T-helper 2 cell (primary cell): ENCODE measurements around the gene MIOS.
"Not testable (repeated sequence)": the region's sequence is repeated elsewhere in the genome, so short reads cannot be mapped to it uniquely, and the experiment has no call there.

ENCODE experiments used
- DNase-seq, 5 experiments: peaks; one replicate each; pipeline versions ENCODE4 v3.0.0 to v3.0.0-alpha.2; 2012 to 2022

The MIOS gene

GRCh38 chr7:7554649-7555575, 11.8 kb upstream of the MIOS start:
- DNase-seq = no peak

- DNase-seq = no peak
Observed at GRCh38 chr7:7556852-7557251, 9.8 kb upstream of the MIOS start.

- no peak for DNase-seq
Observed at GRCh38 chr7:7557252-7557651, 9.4 kb upstream of the MIOS start.

DNA sequence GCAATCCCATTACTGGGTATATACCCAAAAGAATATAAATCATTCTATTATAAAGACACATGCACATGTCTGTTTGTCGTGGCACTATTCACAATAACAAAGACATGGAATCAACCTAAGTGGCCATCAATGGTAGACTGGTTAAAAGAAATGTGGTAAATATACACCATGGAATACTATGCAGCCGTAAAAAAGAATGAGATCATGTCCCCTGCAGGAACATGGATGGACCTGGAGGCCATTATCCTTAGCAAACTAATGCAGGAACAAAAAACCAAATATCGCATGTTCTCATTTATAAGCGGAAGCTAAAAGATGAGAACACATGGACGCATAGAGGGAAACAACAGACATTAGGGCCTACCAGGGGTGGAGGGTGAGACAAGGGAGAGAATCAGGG, 5.1 kb upstream of the MIOS start:
- DNase-seq = not testable (repeated sequence)

- DNase-seq = no peak
Observed at GRCh38 chr7:7562736-7563135, 3.9 kb upstream of the MIOS start.

- no peak for DNase-seq
Observed at GRCh38 chr7:7563269-7563668, 3.4 kb upstream of the MIOS start.

DNA sequence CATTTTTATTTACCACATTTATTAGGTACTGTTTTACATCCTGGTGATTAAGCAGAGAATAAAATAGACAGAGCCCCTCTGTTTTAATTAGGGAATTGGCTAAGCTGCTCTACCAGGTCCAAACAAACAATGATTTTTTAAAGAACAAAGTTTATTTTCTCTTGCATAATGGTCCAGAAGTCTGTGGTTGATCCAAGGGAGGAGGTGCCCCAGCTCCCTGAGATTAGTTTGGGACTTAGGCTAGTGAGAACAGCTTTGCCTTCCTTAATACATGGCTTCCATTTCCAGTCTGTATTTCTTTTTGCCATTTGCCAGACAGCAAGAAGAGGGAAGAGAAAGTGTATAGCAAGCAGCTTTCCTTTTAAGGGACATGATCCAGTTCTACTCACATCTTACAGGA, 2.9 kb upstream of the MIOS start:
- no peak for DNase-seq

DNA sequence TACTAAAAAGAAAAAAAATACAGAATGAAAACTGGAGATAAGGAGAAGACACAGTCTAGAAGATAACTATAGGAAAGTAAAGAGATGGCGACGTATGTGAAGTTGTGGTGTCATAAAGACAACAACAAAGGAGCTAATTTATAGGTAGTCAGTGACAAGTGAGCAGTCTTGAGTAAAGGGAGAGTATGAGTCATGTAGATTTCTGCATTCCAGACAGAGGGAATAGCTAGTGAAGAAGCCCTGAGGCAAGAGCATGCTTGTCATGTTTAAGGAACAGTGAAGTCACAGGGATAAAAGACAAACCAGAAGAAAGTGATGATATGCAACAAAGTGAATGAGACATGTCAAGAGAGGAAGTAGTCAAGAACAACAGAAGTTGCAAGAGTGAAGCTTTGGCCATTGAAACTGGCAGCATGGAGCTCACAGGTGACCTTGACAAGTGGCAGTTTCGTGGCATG, 2.3 kb upstream of the MIOS start:
- DNase-seq = no peak

GRCh38 chr7:7565018-7565680, 1.5 kb upstream of the MIOS start:
- DNase-seq = no peak

DNA sequence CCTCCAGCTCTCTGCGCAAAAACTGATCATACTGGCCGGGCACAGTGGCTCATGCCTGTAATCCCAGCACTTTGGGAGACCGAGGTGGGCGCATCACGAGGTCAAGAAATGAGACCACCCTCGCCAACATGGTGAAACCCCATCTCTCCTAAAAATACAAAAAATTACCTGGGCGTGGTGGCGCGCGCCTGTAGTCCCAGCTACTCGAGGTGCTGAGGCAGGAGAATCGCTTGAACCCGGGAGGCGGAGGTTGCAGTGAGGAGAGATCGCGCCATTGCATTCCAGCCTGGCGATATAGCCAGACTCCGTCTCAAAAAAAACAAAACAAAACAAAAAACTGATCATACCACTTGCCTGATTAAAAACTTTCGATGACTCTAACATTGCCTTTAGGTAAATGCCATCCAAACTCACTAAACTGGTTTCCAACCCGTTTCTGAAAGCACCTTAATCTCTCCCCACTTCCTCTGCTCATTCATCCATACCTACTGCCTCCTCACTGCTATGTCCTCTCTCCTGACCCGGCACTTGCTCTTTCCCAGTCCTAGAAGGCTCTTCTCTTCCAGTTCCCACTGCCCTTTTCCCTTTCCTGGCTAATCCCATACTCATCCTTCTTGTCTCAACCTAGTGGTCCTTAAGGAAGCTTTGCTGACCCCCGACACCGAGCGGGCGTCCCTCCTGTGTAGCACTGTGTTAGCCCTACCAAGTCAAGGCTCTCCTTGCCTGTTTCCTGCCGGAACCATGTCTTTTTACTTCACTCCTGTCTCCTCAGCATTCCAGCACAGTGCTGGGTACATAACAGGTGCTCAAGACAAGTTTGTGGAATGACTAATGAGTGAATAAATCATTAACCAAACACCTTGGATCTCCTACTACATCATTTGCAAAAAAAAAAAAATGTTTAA, 686 bp upstream of the MIOS start:
- no peak for DNase-seq

- no peak for DNase-seq
Observed at GRCh38 chr7:7567898-7568531, 1.3 kb downstream of the MIOS start.

GRCh38 chr7:7568553-7568952, 1.9 kb downstream of the MIOS start:
- DNase-seq = no peak

- peak in 2 of 5 experiments; percentile 32 to 73 for DNase-seq
Observed at GRCh38 chr7:7569081-7569527, 2.4 kb downstream of the MIOS start.

GRCh38 chr7:7569615-7570014, 2.9 kb downstream of the MIOS start:
- no peak for DNase-seq

- DNase-seq = no peak
Observed at GRCh38 chr7:7570584-7570983, 3.9 kb downstream of the MIOS start.

DNA sequence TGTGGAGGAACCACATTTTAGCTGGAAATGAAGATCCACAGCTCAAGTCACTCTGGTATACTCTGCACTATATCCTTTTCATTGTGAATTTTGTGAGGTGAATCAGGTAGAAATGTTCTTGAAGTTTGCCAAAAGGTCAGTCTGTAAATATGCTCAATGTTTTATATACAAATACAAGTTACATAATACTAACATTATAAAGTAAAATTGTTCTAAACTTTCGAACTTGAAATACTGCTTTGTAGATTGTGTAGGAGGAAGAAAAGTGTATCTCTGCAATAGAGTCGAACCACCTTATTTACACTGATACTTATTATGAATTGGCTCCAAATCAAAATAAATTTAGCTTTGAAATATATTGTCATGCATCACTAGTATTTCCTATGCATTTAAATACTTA, 7.0 kb downstream of the MIOS start:
- DNase-seq = no peak

DNA sequence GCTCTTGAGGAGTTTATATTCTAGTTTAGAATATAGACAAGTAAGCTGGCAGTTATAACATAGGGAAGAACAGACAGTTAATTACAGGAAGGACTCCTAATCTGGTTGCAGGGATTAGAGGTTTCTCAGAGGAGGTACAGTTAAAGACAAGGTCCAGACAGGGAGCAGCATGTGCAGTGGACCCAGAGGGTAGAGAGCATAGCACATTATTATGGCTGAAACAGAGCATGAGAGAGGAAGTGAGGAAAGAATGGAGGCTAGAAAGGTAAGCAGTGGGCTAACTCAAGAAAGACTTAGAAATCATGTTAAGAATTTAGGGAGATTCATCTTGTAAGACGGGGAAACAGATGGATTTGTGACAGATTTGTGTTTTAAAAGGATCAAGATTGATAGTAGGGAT, 9.7 kb downstream of the MIOS start:
- no peak for DNase-seq

DNA sequence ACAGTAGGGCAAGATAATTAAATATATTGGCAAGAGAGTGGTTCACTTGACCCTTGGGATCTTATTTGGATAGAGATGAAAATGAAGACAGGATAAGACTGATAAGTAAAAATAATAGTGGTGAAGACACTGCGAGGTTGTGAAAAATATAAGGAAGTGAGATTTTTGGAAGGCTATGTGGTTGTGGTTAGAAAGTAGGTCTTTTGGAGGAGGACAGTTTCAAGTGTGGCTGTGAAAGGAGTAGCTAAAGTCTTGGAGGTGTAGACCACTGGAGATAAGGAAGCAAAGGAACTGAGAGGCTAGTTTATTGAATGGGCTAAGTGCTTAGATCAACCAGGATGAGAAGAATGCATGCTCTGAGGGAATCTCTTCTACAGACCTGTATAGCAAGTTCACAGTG, 11.2 kb downstream of the MIOS start:
- no peak for DNase-seq

GRCh38 chr7:7579638-7580037, 13.0 kb downstream of the MIOS start:
- no peak for DNase-seq

GRCh38 chr7:7581531-7582179, 15.0 kb downstream of the MIOS start:
- no peak for DNase-seq

DNA sequence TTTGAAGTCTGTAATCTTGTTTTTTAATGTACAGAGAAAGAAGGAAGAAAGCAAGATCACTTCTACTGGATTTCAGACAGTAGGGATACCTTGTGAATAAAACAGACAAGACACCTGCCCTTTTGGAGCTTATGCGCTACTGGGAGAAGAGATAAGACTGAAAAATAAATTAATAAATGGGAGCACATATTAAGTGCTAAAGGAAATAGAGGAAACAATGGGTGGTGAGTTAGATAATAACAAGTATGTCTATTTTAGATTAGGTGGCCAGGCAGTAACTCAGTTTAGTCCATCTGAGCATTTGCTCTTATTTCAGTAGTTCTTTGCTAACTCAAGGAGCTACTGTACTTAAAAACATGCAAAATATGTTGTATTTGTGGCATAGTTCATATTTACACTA, 15.9 kb downstream of the MIOS start:
- no peak for DNase-seq

DNA sequence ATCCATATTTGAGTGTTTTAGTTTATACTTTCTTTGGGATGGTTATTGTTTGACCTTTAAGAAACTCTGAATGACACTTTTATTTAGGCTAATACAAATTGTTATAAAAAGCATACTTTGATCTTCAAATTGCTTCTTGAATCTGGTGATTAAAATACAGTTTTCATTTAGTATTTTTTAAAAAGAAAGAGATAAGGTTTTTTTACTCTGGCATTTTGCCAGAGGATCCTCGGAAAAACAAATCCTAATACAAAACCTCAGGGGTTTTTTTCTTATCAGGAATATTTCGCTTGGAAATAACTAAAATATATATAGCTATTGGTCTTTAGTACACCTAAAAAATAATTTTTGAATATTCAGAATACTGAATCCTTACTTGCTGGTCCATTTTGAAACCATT, 17.0 kb downstream of the MIOS start:
- no peak for DNase-seq
